Measurements from ENCODE around the gene PTGDR.

Gene PTGDR

DNA sequence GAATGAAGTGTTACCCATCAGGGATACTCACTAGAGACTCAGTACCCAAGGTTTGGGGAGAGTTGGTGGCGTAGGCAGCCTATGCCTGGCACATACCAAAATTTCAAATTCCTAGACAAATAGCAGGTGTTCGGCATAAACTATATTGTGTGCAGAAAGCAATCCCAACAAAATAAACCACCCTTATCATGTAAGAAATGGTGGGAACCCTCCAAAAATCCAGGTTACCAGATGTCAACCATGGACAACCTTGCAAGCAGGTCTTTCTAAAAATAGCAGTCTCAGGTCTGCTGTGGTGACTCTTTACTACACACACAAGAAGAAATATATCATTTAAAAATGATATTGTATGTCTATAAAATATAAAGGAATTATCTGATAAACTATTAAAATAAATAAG is 28.9 kb downstream of the PTGDR start:
- TF ChIP-seq USF1 (IDR thresholded peaks at IDR 0.05) (no peak), CEBPB (IDR thresholded peaks at IDR 0.05) (no peak), FOXM1 (IDR thresholded peaks at IDR 0.05; ENCODE audit: borderline replicate concordance, low read depth) (no peak), CREB1 (IDR thresholded peaks at IDR 0.05; ENCODE audit: low read depth) (no peak), ZBTB7A (IDR thresholded peaks at IDR 0.05; ENCODE audit: low read depth) (no peak), TCF12 (IDR thresholded peaks at IDR 0.05; ENCODE audit: low read depth) (no peak), EGR1 (IDR thresholded peaks at IDR 0.05) (no peak), NFIC (IDR thresholded peaks at IDR 0.05) (no peak), MAX (IDR thresholded peaks at IDR 0.05) (no peak), RAD21 (IDR thresholded peaks at IDR 0.05; ENCODE audit: low read depth) (no peak), TAF1 (IDR thresholded peaks at IDR 0.05; ENCODE audit: low read depth) (no peak), YY1 (IDR thresholded peaks at IDR 0.05; ENCODE audit: low read depth) (no peak), TEAD4 (IDR thresholded peaks at IDR 0.05) (no peak), EP300 (IDR thresholded peaks at IDR 0.05; ENCODE audit: borderline replicate concordance) (no peak)
- TF ChIP-seq, protein P1, sequence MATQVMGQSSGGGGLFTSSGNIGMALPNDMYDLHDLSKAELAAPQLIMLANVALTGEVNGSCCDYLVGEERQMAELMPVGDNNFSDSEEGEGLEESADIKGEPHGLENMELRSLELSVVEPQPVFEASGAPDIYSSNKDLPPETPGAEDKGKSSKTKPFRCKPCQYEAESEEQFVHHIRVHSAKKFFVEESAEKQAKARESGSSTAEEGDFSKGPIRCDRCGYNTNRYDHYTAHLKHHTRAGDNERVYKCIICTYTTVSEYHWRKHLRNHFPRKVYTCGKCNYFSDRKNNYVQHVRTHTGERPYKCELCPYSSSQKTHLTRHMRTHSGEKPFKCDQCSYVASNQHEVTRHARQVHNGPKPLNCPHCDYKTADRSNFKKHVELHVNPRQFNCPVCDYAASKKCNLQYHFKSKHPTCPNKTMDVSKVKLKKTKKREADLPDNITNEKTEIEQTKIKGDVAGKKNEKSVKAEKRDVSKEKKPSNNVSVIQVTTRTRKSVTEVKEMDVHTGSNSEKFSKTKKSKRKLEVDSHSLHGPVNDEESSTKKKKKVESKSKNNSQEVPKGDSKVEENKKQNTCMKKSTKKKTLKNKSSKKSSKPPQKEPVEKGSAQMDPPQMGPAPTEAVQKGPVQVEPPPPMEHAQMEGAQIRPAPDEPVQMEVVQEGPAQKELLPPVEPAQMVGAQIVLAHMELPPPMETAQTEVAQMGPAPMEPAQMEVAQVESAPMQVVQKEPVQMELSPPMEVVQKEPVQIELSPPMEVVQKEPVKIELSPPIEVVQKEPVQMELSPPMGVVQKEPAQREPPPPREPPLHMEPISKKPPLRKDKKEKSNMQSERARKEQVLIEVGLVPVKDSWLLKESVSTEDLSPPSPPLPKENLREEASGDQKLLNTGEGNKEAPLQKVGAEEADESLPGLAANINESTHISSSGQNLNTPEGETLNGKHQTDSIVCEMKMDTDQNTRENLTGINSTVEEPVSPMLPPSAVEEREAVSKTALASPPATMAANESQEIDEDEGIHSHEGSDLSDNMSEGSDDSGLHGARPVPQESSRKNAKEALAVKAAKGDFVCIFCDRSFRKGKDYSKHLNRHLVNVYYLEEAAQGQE (IDR thresholded peaks at IDR 0.05; ENCODE audit: low read depth) = no peak

GRCh38 chr14:52298795-52299194 is 31.3 kb downstream of the PTGDR start:
- TF ChIP-seq MAX (IDR thresholded peaks at IDR 0.05) (no peak), TAF1 (IDR thresholded peaks at IDR 0.05; ENCODE audit: low read depth) (no peak), EP300 (IDR thresholded peaks at IDR 0.05; ENCODE audit: borderline replicate concordance) (no peak), CEBPB (IDR thresholded peaks at IDR 0.05) (no peak), RAD21 (IDR thresholded peaks at IDR 0.05; ENCODE audit: low read depth) (no peak), EGR1 (IDR thresholded peaks at IDR 0.05) (no peak), CREB1 (IDR thresholded peaks at IDR 0.05; ENCODE audit: low read depth) (no peak)

GRCh38 chr14:52299692-52300278 is 32.3 kb downstream of the PTGDR start:
- TF ChIP-seq CEBPB (IDR thresholded peaks at IDR 0.05) = peak; percentile 88
- peak; percentile 77 for TF ChIP-seq RAD21 (IDR thresholded peaks at IDR 0.05; ENCODE audit: low read depth)
- TF ChIP-seq MAX (IDR thresholded peaks at IDR 0.05) = no peak

DNA sequence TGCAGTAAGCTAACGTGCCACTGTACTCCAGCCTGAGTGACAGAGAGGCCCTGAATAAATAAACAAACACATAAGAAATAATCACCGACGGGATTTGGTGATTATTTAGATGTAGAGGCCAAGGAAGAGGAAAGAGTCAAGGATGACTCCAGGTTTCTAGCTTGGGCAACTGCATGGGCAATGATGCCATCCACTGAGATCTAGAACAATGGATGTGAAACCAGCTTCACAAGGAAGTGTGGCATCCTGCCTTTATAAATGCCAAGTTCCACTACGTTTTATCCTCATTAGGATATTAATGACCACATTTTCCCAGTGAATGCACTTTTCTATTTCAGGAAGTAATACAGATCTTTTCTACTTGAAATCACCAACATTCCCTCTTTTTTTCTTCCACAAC is 35.7 kb downstream of the PTGDR start:
- TF ChIP-seq EP300 (IDR thresholded peaks at IDR 0.05; ENCODE audit: borderline replicate concordance) (no peak), TEAD4 (IDR thresholded peaks at IDR 0.05) (no peak), MAX (IDR thresholded peaks at IDR 0.05) (no peak), CREB1 (IDR thresholded peaks at IDR 0.05; ENCODE audit: low read depth) (no peak), USF1 (IDR thresholded peaks at IDR 0.05) (no peak), YY1 (IDR thresholded peaks at IDR 0.05; ENCODE audit: low read depth) (no peak), EGR1 (IDR thresholded peaks at IDR 0.05) (no peak), NFIC (IDR thresholded peaks at IDR 0.05) (no peak), CEBPB (IDR thresholded peaks at IDR 0.05) (no peak), FOXM1 (IDR thresholded peaks at IDR 0.05; ENCODE audit: borderline replicate concordance, low read depth) (no peak)

DNA sequence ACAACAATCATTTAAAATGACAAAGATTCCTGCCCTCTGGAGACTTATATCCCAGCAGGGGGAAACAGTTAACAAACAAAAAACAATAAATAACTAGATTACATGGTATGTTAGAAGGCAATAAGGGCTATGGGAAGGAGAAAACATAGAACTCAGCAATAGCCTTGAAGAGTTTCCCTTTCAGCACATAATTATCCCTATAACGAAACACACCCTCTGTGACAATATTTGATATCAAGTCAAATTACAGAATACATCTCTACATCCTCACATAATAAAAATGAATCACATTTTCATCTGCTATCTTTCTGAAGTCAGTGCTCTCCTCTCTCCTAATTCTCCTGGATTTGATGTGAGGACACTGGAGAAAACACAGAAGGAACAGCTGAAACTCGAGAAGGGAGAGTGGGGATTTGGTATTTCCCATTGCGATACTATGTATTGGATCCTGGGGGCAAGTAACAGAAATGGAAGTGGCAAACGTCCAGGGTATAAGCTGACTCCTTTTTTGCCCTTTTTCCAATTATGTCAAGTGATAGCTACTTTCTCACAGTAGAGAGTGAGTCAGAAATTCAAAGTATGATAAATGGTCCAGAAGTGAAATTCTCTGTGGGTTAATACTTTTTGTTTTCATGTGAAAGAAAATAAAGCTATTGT is 36.9 kb downstream of the PTGDR start:
- TF ChIP-seq EP300 (IDR thresholded peaks at IDR 0.05; ENCODE audit: borderline replicate concordance) (no peak), RAD21 (IDR thresholded peaks at IDR 0.05; ENCODE audit: low read depth) (no peak), ZBTB7A (IDR thresholded peaks at IDR 0.05; ENCODE audit: low read depth) (no peak), MAX (IDR thresholded peaks at IDR 0.05) (no peak), TEAD4 (IDR thresholded peaks at IDR 0.05) (no peak), EGR1 (IDR thresholded peaks at IDR 0.05) (no peak), YY1 (IDR thresholded peaks at IDR 0.05; ENCODE audit: low read depth) (no peak), NFIC (IDR thresholded peaks at IDR 0.05) (no peak)
- TF ChIP-seq, protein P1 (IDR thresholded peaks at IDR 0.05; ENCODE audit: low read depth) = no peak

All from Ishikawa (cell line).